Colon (tissue), 2 donors: Measurements from ENCODE around the gene UPK2.
"Not testable (repeated sequence)": the region's sequence is repeated elsewhere in the genome, so short reads cannot be mapped to it uniquely, and the experiment has no call there.

Experiments
- FAIRE-seq: peaks from 2 replicates; lab custom pipeline; 2012; peaks lifted over from hg19 to GRCh38; lab: Jason Lieb, UNC
- donor health status: control.
- donor health status: control.

UPK2 gene

DNA sequence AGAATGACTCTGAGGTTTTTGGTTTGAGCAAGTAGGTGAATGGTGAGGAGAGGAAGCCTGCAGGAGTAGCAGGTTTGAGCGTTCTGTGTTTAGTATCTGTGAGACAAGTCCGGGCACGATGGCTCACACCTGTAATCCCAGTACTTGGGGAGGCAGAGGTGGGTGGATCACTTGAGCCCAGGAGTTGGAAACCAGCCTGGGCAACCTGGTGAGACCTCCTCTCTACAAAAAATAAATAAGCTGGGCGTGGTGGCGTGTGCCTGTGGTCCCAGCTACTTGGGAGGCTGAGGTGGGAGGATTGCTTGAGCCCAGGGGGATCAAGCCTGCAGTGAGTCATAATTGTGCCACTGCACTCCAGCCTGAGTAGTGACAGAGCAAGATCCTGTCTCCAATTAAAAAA lies 32.2 kb downstream of the UPK2 start:
- FAIRE-seq: no peak

DNA sequence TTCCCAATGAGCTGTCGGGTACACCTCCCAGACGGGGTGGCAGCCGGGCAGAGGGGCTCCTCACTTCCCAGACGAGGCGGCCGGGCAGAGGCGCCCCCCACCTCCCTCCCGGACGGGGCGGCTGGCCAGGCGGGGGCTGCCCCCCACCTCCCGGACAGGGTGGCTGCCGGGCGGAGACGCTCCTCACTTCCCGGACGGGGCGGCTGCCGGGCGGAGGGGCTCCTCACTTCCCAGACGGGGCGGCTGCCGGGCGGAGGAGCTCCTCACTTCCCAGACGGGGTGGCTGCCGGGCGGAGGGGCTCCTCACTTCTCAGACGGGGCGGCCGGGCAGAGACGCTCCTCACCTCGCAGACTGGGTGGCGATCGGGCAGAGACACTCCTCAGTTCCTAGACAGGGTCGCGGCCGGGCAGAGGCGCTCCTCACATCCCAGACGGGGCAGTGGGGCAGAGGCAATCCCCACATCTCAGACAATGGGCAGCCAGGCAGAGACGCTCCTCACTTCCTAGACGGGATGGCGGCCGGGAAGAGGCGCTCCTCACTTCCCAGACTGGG lies 35.5 kb downstream of the UPK2 start:
- FAIRE-seq: not testable (repeated sequence)

DNA sequence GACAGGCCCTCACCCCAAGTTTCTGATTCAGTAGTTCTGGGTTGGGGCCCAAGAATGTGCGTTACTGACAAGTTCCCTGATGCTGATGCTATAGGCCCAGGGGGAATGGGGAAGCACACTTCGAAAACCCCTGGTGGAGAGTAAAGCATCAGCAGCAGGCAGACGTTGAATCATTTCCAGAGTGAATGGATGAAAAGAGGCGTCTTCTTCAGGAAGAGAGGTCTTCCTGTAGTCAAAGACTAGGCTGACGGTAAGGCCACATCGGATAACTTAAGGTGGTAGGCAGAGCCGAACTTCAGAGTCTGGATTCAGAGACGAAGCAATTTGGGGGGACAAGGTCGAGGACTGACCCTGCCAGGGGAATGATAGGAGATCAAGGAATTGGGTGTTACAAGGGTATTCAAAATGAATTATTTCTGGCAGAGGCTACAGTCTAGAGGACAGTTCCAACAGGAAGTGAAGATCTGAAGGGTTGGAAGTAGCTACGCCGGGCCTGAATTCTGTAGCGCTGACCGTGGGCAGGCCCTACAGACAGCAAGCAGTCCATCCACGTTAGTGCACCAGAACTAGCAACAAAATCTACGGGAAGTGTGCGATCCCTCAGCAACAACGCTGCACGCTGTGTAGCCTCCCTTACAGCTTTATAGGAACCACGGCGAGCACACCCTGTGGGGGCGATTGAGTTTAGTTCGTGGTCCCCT lies 41.0 kb downstream of the UPK2 start:
- FAIRE-seq: no peak

DNA sequence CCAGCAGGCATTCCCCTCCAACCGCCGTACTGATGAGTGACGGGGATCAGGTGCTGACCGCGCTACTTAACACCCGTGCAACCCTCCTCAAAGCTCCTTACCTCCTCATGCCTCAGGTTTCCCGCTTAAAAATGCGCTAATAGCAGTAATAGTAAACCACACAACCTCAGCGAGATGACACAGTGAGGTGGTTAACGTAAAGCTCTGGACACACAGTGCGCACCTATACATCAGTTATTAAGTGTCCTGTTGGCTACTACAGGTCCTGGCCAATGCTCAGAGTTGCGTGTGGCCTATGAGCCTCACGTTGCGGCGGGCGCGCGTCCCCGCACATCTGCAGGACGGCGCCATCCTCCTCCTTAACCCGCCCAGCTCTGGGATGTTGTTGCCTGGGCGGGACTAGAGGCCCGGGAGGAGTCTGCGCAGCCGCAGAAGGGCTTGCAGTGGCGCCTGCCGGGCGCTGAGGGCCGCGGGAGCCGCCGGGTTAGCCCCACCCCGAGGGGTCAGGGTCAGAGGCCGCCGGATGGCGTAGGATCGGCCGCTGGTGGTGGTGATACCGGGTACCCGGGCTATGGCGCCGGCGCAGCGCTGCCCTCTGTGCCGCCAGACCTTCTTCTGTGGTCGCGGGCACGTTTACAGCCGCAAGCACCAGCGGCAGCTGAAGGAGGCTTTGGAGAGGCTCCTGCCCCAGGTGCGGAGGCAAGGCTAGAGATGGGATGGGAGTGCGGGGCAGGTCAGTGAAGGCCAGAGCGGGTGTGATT lies 41.7 kb downstream of the UPK2 start, which contains the start of gene CENATAC:
CENATAC (plus strand) TSS at position 512 of the 761 bp plus-strand sequence; CDS start at position 572, 60 bp downstream.
- no peak for FAIRE-seq

DNA sequence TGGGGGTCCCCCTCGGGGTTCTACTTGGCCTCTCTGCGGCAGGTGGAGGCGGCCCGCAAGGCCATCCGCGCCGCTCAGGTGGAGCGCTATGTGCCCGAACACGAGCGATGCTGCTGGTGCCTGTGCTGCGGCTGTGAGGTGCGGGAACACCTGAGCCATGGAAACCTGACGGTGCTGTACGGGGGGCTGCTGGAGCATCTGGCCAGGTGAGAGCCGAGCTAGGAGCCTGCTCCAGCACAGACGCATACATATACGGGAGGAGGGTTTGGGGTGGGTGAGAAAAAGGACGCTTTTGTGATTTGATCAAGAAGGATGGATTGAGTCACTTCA lies 42.3 kb downstream of the UPK2 start:
- no peak for FAIRE-seq

DNA sequence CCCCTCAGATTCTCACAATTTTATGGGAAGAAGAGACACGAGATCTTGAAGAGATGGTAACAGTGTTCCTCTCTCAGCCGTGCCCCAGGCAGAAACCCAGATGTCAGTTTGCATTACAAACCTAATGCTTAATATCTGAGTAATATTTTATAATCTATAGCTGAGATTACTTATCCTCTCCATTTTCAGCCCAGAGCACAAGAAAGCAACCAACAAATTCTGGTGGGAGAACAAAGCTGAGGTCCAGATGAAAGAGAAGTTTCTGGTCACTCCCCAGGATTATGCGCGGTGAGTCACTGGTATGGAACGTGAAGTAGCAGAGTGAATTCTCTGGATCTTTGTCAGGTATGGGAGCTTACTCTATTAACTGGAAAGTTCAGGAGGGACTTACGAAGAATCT lies 42.7 kb downstream of the UPK2 start:
- no peak for FAIRE-seq

DNA sequence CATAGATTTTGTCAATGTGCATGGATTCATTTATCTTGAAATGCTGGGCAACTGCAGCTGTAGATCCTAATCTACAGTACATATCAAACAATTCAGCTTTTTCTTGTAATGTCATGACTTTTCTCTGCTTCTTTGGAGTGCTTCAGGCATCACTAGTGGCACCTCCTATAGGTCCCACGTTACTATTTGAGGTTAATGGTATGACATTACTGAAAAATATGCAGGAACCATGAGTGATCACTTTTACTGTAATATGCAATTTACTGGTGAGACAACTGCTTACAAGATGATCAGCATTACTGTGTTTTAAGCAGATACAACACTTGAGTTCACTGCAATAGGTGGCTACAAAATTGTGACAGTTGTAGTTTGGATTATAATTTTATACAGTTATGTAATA lies 44.8 kb downstream of the UPK2 start:
- no peak for FAIRE-seq

DNA sequence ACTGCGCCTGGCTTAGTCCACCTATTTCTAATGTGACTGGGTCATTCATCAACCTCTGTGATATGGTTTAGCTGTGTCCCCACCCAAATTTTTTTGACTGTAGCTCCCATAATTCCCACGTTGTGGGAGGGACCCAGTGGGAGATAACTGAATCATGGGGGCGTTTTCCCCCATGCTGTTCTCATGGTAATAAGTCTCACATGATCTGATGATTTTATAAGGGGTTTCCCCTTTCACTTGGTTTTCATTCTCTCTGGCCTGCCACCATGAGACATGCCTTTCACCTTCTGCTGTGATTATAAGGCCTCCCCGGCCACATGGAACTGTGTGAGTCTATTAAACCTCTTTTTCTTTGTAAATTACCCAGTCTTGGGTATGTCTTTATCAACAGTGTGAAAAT lies 50.6 kb downstream of the UPK2 start:
- FAIRE-seq: no peak
